ENCODE measurements around the gene CFAP58.

Gene CFAP58

DNA sequence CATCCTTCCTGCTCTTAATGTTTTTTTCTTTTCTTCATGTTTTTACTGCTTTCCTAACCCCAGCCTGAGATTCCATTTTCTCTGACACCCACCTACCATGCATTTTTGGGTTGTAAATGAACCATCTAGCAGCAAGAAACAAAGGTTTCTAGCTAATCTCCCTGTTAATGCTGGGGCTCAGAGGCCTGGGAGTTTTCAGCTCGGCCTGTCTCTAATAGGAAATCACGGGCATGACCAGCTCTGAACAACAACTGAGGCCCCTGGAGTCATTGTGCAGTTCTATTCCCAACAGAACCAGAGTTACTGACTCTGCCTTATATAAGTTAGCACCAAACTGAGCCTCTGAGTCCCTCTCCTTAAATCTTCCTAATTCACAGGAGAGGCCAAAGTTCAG, 134.8 kb downstream of the CFAP58 start:
- TF ChIP-seq, protein P1, sequence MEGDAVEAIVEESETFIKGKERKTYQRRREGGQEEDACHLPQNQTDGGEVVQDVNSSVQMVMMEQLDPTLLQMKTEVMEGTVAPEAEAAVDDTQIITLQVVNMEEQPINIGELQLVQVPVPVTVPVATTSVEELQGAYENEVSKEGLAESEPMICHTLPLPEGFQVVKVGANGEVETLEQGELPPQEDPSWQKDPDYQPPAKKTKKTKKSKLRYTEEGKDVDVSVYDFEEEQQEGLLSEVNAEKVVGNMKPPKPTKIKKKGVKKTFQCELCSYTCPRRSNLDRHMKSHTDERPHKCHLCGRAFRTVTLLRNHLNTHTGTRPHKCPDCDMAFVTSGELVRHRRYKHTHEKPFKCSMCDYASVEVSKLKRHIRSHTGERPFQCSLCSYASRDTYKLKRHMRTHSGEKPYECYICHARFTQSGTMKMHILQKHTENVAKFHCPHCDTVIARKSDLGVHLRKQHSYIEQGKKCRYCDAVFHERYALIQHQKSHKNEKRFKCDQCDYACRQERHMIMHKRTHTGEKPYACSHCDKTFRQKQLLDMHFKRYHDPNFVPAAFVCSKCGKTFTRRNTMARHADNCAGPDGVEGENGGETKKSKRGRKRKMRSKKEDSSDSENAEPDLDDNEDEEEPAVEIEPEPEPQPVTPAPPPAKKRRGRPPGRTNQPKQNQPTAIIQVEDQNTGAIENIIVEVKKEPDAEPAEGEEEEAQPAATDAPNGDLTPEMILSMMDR (IDR thresholded peaks at IDR 0.05; ENCODE audit: borderline replicate concordance, control extremely low read depth, extremely low read depth, insufficient read depth, missing control alignments), result no peak
- in situ Hi-C loops (cut with MboI; ENCODE audit: low sequenced_read_pairs, unreplicated experiment), result no loop called here
- no peak for DNase-seq (ENCODE audit: low spot score)

DNA sequence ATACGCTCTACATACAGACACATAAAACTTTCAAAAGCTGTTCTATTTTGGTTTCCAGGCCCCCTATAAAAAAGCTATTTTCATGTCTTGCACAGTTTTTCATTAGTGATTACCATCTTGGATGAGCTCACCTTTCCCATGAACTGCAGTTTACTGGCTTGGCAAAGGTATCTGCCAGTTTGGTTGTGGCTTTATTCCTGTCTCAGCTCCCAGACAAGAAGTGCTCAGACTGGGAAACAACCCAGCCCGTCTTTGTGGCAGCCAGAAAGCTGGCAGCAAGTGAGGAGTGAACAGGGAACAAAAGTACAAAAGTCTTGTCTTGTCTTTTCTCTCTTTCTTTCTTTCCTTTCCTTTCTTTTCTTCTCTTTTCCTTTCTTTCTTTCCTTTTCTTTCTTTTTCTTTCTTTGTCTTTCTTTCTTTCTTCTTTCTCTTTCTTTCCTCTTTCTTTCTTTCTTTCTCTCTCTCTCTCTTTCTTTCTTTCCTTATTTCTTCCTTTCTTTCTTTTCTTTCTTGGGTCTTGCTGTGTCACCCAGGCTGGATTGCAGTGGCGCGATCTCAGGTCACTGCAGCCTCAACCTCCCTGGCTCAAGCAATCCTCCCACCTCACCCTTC, 138.8 kb downstream of the CFAP58 start:
- TF ChIP-seq, protein P1 (IDR thresholded peaks at IDR 0.05; ENCODE audit: borderline replicate concordance, control extremely low read depth, extremely low read depth, insufficient read depth, missing control alignments), result no peak
- in situ Hi-C loops (cut with MboI; ENCODE audit: low sequenced_read_pairs, unreplicated experiment), result no loop called here
- no peak for DNase-seq (ENCODE audit: low spot score)

DNA sequence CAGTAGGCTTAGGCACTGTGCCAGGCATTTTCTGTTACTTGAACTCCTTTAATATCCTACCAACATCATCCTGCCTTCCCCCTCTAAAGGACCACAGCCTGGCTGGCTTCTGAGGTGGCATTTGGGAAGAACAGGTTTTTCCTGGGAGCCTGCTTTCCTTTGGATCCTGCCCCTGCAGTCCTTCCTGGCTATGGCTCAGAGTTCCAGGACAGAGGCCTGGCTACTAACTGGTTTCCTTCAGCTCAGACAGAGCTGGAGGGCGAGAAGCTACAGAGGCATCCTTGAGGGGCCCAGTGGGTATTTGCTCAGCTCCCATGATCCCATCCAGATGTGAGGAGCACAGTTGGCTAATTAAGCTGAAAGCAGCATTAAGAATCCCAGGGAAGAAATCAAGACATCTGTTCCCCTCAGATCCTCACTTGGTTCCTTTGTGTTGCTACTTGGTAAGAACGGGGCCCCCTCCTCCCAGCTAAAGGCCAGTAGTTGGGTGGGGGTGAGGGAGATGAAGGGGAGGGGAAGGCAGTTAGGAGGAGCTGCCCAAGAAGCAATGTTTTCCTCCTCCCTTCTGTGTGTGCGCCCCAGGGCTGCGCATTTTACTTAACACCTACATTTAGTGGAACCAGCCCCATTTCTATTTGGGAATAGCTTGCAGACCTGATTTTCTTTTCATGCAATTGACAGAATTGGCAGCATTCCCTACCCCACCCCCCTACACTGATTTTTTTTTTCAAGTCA, 144.9 kb downstream of the CFAP58 start:
- DNase-seq (ENCODE audit: low spot score), result no peak
- in situ Hi-C loops (cut with MboI; ENCODE audit: low sequenced_read_pairs, unreplicated experiment), result no loop called here
- TF ChIP-seq, protein P1 (IDR thresholded peaks at IDR 0.05; ENCODE audit: borderline replicate concordance, control extremely low read depth, extremely low read depth, insufficient read depth, missing control alignments), result no peak

DNA sequence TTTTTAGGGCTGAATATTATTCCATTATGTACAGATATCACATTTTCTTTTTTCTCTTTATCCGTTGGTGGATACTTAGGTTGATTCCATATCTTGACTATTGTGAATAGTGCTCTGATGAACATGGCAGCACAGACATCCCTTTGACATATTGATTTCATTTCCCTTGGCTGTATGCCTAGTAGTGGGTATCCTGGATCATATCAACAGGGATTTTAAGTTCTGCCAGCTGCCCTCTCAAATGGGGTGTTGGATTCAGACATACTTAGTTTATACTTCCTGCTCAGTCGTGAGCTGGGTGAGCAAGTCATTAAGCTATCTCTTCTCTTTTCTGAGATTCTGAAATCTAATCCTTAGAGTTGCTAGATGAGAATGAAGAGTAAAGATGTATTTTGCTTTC, 147.8 kb downstream of the CFAP58 start:
- no peak for DNase-seq (ENCODE audit: low spot score)
- TF ChIP-seq, protein P1 (IDR thresholded peaks at IDR 0.05; ENCODE audit: borderline replicate concordance, control extremely low read depth, extremely low read depth, insufficient read depth, missing control alignments), result no peak

GRCh38 chr10:104501864-104502579, 148.4 kb downstream of the CFAP58 start:
- in situ Hi-C loops (cut with MboI; ENCODE audit: low sequenced_read_pairs, unreplicated experiment), result no loop called here
- DNase-seq (ENCODE audit: low spot score), result no peak
- TF ChIP-seq, protein P1 (IDR thresholded peaks at IDR 0.05; ENCODE audit: borderline replicate concordance, control extremely low read depth, extremely low read depth, insufficient read depth, missing control alignments), result no peak

More for the DNA sequence above, 147.8 kb downstream of the CFAP58 start:
- in situ Hi-C loops (cut with MboI; ENCODE audit: low sequenced_read_pairs, unreplicated experiment), result no loop called here

DNA sequence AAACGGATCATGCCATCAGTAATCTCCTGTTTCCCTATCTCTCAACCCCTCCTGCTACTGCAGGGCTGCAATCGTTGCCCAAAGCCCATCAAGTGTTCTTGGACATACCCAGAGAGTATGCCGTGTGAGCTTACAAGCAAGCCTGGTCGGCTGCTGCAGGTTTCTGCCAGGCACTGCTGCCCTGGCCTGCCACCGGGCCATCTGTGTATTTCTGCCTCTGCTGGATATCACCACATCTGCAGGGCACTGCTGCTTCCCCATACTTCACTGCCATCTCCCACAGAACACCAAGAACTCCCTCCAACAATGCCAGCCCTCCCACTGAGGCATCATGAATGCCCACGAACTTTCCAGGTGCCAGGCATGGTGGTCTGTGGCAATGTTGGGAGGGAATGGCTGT, 149.3 kb downstream of the CFAP58 start:
- in situ Hi-C loops (cut with MboI; ENCODE audit: low sequenced_read_pairs, unreplicated experiment), result no loop called here
- DNase-seq (ENCODE audit: low spot score), result no peak
- TF ChIP-seq, protein P1 (IDR thresholded peaks at IDR 0.05; ENCODE audit: borderline replicate concordance, control extremely low read depth, extremely low read depth, insufficient read depth, missing control alignments), result no peak

Measured in GM13976 (cell line).